Cardiac fibroblast (primary cell): ENCODE data around the gene PRLR.

Source experiments
- DNase-seq, 2 donors: peaks; one replicate each; pipeline versions ENCODE4 v3.0.0 to v3.0.0-alpha.2; 2010; ENCODE audit warnings: low read depth in 2 of 2
- H3K4me3 ChIP-seq, 2 donors: replicated peaks in 1 of 2; 1 replicate in 1 of 2; 2 replicates in 1 of 2; pipeline ENCODE4 v1.5.1; 2011; ENCODE audit warnings: low read depth in 2 of 2, low read length in 2 of 2, mild to moderate bottlenecking in 2 of 2, moderate library complexity in 1 of 2
- CTCF ChIP-seq: IDR thresholded peaks from one replicate; pipeline ENCODE4 v1.5.1; 2011; ENCODE audit warnings: low read depth, mild to moderate bottlenecking, low read length, inconsistent platforms

The PRLR gene

GRCh38 chr5:35227720-35228119 is 2.6 kb downstream of the PRLR start:
- TF ChIP-seq CTCF: no peak
- DNase-seq: no peak
- no peak overlapping the region for H3K4me3 ChIP-seq

GRCh38 chr5:35223787-35224395 is 6.4 kb downstream of the PRLR start:
- peak in 1 of 2 donors; percentile 90 for DNase-seq
- no peak overlapping the region for H3K4me3 ChIP-seq
- TF ChIP-seq CTCF: no peak

GRCh38 chr5:35220967-35221366 is 9.3 kb downstream of the PRLR start:
- no peak for TF ChIP-seq CTCF
- DNase-seq: no peak

GRCh38 chr5:35218981-35219380 is 11.3 kb downstream of the PRLR start:
- no peak for TF ChIP-seq CTCF
- no peak for DNase-seq
- no peak overlapping the region for H3K4me3 ChIP-seq

More at GRCh38 chr5:35220967-35221366, 9.3 kb downstream of the PRLR start:
- no peak overlapping the region for H3K4me3 ChIP-seq

GRCh38 chr5:35214051-35214450 is 16.2 kb downstream of the PRLR start:
- DNase-seq: no peak
- H3K4me3 ChIP-seq: no peak overlapping the region
- no peak for TF ChIP-seq CTCF

- TF ChIP-seq CTCF: no peak
- DNase-seq: peak in 1 of 2 donors; percentile 26
- H3K4me3 ChIP-seq: no peak overlapping the region
Observed at GRCh38 chr5:35213608-35214007, 16.7 kb downstream of the PRLR start.
